GM23248 (cell line): ENCODE results near the gene FUS.

ENCODE experiments used
- EZH2 ChIP-seq: fragments of 200-600 bp; sonication (generic); IDR thresholded peaks from 2 replicates; pipeline ENCODE4 v1.6.1; 2018; ENCODE audit warnings: antibody characterized with exemption, mild to moderate bottlenecking; ENCODE audit not compliant: insufficient read depth, poor library complexity, severe bottlenecking
- EZH2phosphoT487 ChIP-seq: fragments of 200-600 bp; sonication (generic); IDR thresholded peaks from 2 replicates; pipeline ENCODE4 v1.6.1; 2018; ENCODE audit warnings: antibody characterized with exemption, moderate library complexity, mild to moderate bottlenecking, low read depth; ENCODE audit not compliant: insufficient read depth

DNA sequence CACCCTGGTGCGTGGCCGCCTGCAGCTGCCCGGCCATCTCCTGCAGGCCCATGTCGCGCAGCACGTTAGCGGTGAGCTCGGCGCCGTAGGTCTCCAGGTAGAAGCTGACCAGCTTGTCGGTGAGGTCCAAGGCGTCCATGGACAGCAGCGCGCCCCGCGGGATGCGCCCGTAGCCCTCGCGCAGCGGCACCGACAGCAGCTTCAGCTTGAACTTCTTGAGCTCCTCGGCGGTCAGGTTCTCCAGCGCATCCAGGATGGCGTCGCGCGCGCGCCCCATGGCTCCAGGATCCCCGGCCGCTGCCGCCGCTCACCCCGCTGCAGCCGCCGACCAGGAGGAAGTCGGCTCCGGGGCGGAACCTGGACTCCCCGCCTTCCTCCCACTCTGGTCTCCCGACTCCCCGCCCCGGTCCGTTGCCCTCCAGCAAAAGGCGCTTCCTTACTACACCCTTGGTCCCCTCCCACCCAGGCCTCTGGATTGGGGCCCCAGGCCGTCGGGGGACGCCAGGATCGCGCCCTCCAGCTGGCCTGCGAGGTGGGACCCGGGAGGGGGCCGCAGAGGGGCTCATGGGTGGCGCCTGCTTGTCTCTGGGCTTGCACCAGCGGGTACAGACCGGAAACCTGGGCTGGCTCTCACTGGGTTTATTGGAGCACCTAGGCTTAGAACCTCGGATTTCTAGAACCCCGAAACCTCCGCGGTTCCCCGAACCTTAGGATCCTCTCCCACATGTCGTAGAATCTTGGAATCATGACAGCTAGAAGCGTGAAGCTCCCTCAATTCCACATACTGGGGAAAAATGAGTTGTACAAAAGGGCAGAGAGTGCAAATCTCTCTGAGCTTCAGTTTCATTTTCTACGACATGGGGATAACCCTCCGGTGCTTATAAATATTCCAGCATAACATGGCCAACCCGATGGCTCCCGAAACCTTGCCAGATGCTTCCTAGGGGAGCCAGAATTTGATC is 22.8 kb downstream of the FUS start, which contains the start of gene PYCARD:
- TF ChIP-seq EZH2 (no peak), EZH2phosphoT487 (no peak)
